ENCODE measurements around the gene LSM8.
"Not testable (repeated sequence)": the region's sequence is repeated elsewhere in the genome, so short reads cannot be mapped to it uniquely, and the experiment has no call there.

The LSM8 gene

GRCh38 chr7:118214051-118214832 lies 30.3 kb downstream of the LSM8 start:
- DNase-seq (ENCODE audit: low spot score): peak; percentile 21

- DNase-seq (ENCODE audit: low spot score): no peak
Observed at GRCh38 chr7:118214833-118215182, 30.8 kb downstream of the LSM8 start.

GRCh38 chr7:118217210-118217619 lies 33.3 kb downstream of the LSM8 start:
- no peak for DNase-seq (ENCODE audit: low spot score)

- DNase-seq (ENCODE audit: low spot score): no peak
Observed at GRCh38 chr7:118218413-118219156, 34.6 kb downstream of the LSM8 start.

GRCh38 chr7:118219157-118219512 lies 35.2 kb downstream of the LSM8 start:
- DNase-seq (ENCODE audit: low spot score): no peak

- DNase-seq (ENCODE audit: low spot score): no peak
Observed at GRCh38 chr7:118220583-118220982, 36.6 kb downstream of the LSM8 start.

- no peak for DNase-seq (ENCODE audit: low spot score)
Observed at GRCh38 chr7:118222591-118222990, 38.6 kb downstream of the LSM8 start.

GRCh38 chr7:118224521-118224920 lies 40.6 kb downstream of the LSM8 start, which contains the start of gene ANKRD7:
TSS of gene ANKRD7 (plus strand) at chr7:118224704. CDS start at chr7:118224831, 127 bp downstream.
- no peak for DNase-seq (ENCODE audit: low spot score)

- no peak for DNase-seq (ENCODE audit: low spot score)
Observed at GRCh38 chr7:118232837-118233236, 48.9 kb downstream of the LSM8 start.

GRCh38 chr7:118233799-118234198 lies 49.8 kb downstream of the LSM8 start:
- no peak for DNase-seq (ENCODE audit: low spot score)

GRCh38 chr7:118239014-118239413 lies 55.0 kb downstream of the LSM8 start:
- no peak for DNase-seq (ENCODE audit: low spot score)

GRCh38 chr7:118240320-118240719 lies 56.4 kb downstream of the LSM8 start:
- not testable (repeated sequence) for DNase-seq (ENCODE audit: low spot score)
